Fibroblast of mammary gland (primary cell): ENCODE results near the gene DOCK10.

Source experiments
- DNase-seq: peaks from one replicate; pipeline ENCODE4 v3.0.0-alpha.2; 2010; ENCODE audit warnings: low read depth
- H3K4me3 ChIP-seq: 2 replicates; pipeline ENCODE4 v1.5.1; 2011; ENCODE audit warnings: low read depth, mild to moderate bottlenecking, low read length, moderate library complexity; ENCODE audit not compliant: control insufficient read depth
- TF ChIP-seq, protein P1 (sequence below): conservative IDR thresholded peaks from 2 replicates; pipeline ENCODE4 v1.5.1; 2011; ENCODE audit warnings: low read depth, low read length, inconsistent platforms; ENCODE audit not compliant: control insufficient read depth, insufficient read depth

DOCK10 gene

DNA sequence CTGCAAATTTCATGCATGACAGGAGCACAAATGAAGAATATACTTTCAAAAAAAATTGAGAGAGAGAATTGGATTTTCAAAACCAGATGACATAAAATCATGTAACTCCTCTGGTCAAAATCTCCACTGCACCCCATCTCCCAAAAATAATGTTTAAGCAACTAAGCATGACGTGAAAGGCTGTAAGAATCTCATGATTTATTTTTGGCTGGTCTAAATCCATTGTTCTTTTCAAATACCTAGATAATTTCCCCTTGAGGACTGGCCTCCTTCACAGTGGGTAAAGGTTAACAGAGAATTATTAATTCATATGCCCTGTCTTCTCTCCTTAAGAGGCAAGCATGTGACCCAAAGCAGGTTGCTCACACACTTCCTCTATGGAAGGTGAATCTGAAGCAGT lies 224.6 kb downstream of the DOCK10 start:
- TF ChIP-seq, protein P1, sequence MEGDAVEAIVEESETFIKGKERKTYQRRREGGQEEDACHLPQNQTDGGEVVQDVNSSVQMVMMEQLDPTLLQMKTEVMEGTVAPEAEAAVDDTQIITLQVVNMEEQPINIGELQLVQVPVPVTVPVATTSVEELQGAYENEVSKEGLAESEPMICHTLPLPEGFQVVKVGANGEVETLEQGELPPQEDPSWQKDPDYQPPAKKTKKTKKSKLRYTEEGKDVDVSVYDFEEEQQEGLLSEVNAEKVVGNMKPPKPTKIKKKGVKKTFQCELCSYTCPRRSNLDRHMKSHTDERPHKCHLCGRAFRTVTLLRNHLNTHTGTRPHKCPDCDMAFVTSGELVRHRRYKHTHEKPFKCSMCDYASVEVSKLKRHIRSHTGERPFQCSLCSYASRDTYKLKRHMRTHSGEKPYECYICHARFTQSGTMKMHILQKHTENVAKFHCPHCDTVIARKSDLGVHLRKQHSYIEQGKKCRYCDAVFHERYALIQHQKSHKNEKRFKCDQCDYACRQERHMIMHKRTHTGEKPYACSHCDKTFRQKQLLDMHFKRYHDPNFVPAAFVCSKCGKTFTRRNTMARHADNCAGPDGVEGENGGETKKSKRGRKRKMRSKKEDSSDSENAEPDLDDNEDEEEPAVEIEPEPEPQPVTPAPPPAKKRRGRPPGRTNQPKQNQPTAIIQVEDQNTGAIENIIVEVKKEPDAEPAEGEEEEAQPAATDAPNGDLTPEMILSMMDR, result no peak
- no peak overlapping the region for H3K4me3 ChIP-seq
- no peak for DNase-seq

DNA sequence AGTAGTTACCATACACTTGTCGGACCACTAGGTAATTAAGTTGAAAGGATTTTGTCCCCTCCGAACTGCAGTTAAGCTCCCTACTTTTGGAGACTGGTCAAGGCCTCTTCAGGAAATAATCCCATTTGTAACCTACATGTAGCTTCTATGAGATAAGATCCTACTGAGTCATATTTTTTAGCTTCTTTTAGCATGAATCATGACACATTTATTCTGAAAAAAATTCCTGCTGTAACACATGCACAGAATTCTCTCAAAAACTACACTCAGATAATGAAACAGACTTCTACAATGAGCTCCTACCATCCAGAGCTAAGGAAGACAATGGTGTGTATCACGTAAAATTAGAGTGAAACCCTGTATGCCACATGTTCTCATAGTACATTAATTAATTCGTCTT lies 225.5 kb downstream of the DOCK10 start:
- DNase-seq, result peak; percentile 72
- TF ChIP-seq, protein P1, result no peak
- H3K4me3 ChIP-seq, result no peak overlapping the region

DNA sequence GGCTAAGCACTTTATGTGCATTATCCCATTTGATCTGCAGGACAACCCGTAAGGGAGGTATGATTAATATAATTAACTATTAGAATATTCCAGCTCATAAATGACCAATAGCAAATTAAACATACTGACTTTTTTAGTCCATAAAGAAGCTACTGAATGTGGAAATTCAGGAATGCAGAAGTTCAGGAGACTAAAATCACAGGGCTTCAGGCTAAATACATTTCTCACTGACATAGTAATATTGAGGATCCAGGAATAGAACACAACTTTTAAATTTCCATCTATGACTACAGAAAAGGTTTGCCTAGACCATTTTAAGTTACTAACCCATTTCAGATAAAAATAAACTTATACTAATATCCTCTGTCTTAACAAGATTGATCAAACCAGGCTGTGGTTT lies 228.7 kb downstream of the DOCK10 start:
- H3K4me3 ChIP-seq, result no peak overlapping the region
- no peak for DNase-seq
- TF ChIP-seq, protein P1, result no peak

DNA sequence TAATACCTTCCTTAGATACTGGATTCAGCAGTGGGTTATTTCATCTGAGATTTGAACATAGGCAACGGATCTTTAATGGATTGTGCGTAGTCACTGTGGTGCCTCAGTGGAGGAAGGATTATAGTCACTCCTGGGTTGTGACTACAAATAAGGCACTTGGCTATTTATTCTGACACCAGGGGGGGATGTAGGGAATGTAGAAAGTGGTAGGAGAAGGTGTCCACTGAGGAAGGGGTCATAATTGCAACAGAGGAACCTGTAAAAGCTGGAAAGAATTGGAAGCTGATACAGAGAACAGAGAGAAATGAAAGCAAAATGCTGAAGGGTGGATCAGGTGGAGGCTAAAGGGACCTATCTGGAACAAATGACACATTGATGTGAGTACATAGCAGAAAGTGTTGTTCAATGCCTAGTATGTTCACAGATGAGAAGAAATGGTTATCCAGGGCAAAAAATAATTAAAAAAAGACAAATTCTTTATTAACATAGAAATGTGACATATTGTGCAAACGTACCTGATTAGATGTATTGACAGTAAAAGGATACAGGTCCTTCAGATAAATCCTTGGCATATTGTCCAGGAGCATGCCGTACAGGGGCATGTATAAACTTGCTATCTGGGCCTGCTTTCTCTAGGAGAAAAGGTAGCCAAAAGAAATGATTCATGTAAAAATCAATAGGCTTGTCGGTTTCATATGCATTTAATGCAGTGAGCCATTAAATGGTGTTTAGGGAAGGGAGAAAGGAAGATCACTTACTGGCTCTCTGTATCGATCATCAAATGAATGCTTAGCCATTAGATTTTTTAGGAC lies 234.9 kb downstream of the DOCK10 start:
- no peak for DNase-seq
- TF ChIP-seq, protein P1, result peak; percentile 20
- H3K4me3 ChIP-seq, result no peak overlapping the region

DNA sequence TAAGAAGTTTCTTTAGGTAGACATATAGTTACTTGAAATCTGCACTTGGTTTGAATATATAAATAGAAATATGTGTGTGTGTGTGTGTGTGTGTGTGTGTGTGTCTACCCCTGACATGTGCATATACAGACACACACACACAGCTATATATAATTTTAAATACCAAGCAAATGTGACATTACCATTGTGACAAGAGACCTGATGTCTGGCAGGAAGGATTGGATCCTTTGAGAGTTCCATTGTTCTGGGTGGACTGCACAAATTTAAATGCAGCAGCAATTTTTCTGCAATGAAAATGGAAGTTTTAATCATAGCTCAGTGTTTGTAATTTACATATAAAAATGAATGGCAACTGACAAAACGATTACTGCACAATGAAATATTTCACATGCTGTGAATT lies 238.3 kb downstream of the DOCK10 start:
- DNase-seq, result no peak
- TF ChIP-seq, protein P1, result no peak
- no peak overlapping the region for H3K4me3 ChIP-seq

DNA sequence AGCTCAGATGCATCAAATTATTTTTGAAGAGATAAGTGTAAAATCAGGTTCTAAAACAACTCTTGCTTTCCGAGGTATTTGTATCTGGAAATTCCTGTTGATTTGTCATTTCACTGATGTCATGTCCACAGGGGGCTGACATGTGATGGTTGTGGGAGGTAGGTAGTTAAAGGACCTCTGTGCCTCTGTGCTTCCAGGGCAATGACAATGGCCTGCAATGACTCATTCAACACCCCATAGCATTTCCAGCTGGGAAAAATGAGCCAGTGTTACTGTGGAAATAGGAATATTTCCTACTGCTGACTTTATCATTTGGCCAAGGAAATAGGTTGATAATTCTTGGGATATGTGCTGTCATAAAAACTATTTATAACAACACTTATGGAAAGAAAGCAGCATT lies 239.9 kb downstream of the DOCK10 start:
- DNase-seq, result peak; percentile 52
- TF ChIP-seq, protein P1, result no peak
- H3K4me3 ChIP-seq, result no peak overlapping the region
